Natural killer cell treated with Interleukin-12 subunit alpha and Interleukin-12 subunit beta and Interleukin-15 and Interleukin-18, amount 100 ng/mL, for 72 hours (primary cell): ENCODE measurements around the gene CSTF3. TPM values are rescaled to one million over a fixed set of nuclear protein-coding genes. Genes with fewer than 3 reads are reported as not detected.
"Not testable (repeated sequence)": the region's sequence is repeated elsewhere in the genome, so short reads cannot be mapped to it uniquely, and the experiment has no call there.

ENCODE experiments used
- ATAC-seq, 2 donors: fragments of 150-1000 bp; cut with Tn5 transposase in 1 of 2; sonication (Bioruptor Pico), chemical (Tn5 transposase) in 1 of 2; 2 replicates each; pipeline ENCODE4 v1.10.0; 2021
- DNase-seq: peaks from one replicate; pipeline ENCODE4 v3.0.0; 2022; ENCODE audit warnings: low spot score
- H3K27ac Mint-ChIP-seq, 2 donors: 1 replicate in 1 of 2; 2 replicates in 1 of 2; pipeline ENCODE4 v1.8.0; 2022; ENCODE audit warnings: mixed read lengths in 2 of 2, mild to moderate bottlenecking in 1 of 2, moderate library complexity in 1 of 2
- H3K27me3 Mint-ChIP-seq, 2 donors: 1 replicate in 1 of 2; 2 replicates in 1 of 2; pipeline ENCODE4 v1.8.0; 2022; ENCODE audit warnings: mixed read lengths in 2 of 2
- H3K36me3 Mint-ChIP-seq: one replicate; pipeline ENCODE4 v1.8.0; 2022; ENCODE audit warnings: mixed read lengths
- H3K4me1 Mint-ChIP-seq, 2 donors: 1 replicate in 1 of 2; 2 replicates in 1 of 2; pipeline ENCODE4 v1.8.0; 2022; ENCODE audit warnings: low read depth in 2 of 2, mixed read lengths in 2 of 2, mild to moderate bottlenecking in 1 of 2
- H3K4me3 Mint-ChIP-seq: one replicate; pipeline ENCODE4 v1.8.0; 2022; ENCODE audit warnings: mixed read lengths
- H3K9me3 Mint-ChIP-seq: 2 replicates; pipeline ENCODE4 v1.8.0; 2022; ENCODE audit warnings: mixed read lengths
- total RNA-seq, 2 donors: library from RNA; stranded (reverse); gene quantifications; one replicate each; pipeline ENCODE4 v1.2.3, GENCODE V29; 2022

The CSTF3 gene
- total RNA-seq, 2 donors from 2014 or later, result 26.9 to 27.2 TPM

DNA sequence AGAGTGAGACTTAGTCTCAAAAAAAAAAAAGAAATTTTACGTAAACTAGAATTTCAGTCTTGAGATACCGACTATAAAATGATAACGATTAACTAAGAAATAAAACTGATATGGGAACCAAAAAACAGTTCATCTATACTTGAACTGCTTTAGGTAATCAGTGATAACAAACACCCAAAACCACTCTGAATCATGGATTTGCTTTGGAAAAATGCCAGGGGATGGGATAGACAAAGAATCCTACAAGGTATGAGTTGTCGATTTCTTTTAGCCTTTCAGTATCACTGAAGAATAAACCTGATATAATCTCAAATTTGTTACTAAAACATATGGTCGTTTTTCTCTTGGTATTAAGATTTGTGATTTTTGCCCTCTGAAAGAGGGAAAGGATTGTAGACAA, 13.7 kb downstream of the CSTF3 start:
- ATAC-seq, result no peak
- H3K36me3 Mint-ChIP-seq, result no peaks in the 10 kb centered on the region
- no peaks in the 10 kb centered on the region for H3K27me3 Mint-ChIP-seq
- H3K4me3 Mint-ChIP-seq, result no peak overlapping the region
- H3K9me3 Mint-ChIP-seq, result no peaks in the 10 kb centered on the region
- no peak for DNase-seq
- H3K27ac Mint-ChIP-seq, result no peak overlapping the region
- peaks cover 0 to 22% of the 10 kb centered on the region in 2 donors for H3K4me1 Mint-ChIP-seq

DNA sequence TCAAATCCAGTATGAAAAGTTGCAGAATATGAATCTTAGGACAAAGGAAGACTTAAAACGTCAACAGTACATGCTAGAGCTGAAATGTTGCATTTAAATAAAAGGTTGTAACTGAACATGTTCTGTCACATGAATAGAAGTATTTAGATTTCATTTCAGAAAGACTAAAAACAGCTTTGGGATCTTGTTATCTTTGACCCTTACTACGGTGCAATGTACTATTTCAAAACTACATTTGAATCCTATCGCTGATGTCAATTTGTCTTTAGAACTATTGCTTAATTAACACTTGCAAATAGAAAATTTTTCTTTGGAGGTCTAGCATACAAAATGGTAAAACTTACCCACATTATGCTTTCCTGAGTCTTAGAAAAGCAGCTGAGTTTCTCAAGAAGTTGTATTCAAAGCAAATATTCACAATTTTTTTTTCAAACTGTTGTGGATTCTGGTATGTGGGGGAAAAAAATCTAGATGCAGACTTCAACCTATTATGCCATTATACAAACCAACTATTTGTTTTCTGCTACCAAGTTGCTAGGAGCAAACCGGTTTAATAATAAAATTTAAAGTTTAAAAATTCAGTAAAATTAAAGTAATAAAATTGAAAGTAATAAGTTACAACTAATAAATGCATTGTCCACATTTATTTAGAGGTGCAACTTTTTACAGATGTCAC, 25.4 kb downstream of the CSTF3 start:
- DNase-seq (no peak), ATAC-seq (no peak)
- H3K4me1 Mint-ChIP-seq, result no peaks in the 10 kb centered on the region
- H3K4me3 Mint-ChIP-seq, result no peak overlapping the region
- H3K27ac Mint-ChIP-seq, result no peak overlapping the region
- no peaks in the 10 kb centered on the region for H3K9me3 Mint-ChIP-seq
- H3K27me3 Mint-ChIP-seq, result no peaks in the 10 kb centered on the region
- H3K36me3 Mint-ChIP-seq, result peaks cover 6% of the 10 kb centered on the region

DNA sequence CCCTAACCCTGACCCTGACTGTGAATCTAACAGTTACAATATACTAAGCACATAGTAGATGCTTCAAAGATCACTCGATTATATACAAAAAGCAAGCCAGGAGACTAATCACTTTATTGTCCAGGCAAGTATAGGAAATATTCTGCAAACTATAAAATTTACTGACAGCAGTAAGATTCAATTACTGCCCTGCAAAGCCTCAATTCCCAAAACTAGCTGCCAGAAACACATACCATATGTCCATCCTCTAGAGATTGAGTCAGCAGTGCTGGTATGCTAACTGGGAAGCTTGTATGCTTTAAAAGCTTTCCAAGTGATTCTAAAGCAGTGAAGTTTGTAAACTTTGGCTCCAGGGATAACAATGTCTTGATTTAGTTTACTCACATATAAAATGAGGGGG, 26.1 kb downstream of the CSTF3 start:
- no peak for DNase-seq
- no peak overlapping the region for H3K27ac Mint-ChIP-seq

DNA sequence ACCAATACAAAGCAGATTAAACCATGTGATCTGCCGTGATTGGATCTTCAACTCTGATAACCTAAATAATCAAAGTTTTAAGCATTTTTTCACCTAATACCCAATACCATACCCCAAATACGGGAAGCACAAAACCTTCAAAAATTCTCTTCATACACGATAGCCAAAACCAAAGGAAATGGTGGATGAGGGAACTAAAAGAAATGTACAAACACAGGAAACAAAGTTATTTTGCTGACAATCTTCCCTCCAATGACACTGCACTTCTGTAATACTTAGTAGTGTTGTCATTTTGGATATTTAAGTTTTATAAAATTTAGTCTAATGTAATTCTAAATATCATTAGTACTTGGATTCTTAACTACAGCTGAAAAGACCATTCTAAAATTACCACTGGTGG, 27.0 kb downstream of the CSTF3 start:
- no peaks in the 10 kb centered on the region for H3K27me3 Mint-ChIP-seq
- no peak overlapping the region for H3K4me3 Mint-ChIP-seq
- no peaks in the 10 kb centered on the region for H3K9me3 Mint-ChIP-seq
- H3K4me1 Mint-ChIP-seq, result no peaks in the 10 kb centered on the region
- no peaks in the 10 kb centered on the region for H3K36me3 Mint-ChIP-seq
- DNase-seq, result no peak
- H3K27ac Mint-ChIP-seq, result no peak overlapping the region
- ATAC-seq, result no peak

More for the DNA sequence above, 26.1 kb downstream of the CSTF3 start:
- H3K4me3 Mint-ChIP-seq, result no peak overlapping the region
- H3K9me3 Mint-ChIP-seq, result no peaks in the 10 kb centered on the region
- H3K27me3 Mint-ChIP-seq, result no peaks in the 10 kb centered on the region
- no peak for ATAC-seq
- peaks cover 3% of the 10 kb centered on the region for H3K36me3 Mint-ChIP-seq
- no peaks in the 10 kb centered on the region for H3K4me1 Mint-ChIP-seq

DNA sequence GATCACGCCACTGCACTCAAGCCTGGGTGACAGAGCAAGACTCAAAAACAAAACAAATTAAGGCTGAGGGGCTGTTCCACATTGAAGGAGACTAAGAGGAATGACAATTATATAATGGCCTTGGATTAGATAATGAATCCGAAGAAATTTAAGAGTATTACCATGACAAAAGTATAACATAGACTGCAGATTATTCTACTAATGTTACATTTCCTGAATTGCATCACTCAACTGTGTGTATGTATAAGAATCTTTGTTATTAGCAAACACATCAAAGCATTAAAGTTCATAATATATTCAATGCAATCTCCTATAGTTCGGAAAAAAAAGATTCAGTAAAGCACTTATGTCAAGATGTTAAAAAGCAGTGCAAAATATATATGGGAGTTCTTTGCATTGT, 27.5 kb downstream of the CSTF3 start:
- H3K4me1 Mint-ChIP-seq, result no peaks in the 10 kb centered on the region
- no peaks in the 10 kb centered on the region for H3K9me3 Mint-ChIP-seq
- no peak overlapping the region for H3K4me3 Mint-ChIP-seq
- H3K27ac Mint-ChIP-seq, result no peak overlapping the region
- no peaks in the 10 kb centered on the region for H3K36me3 Mint-ChIP-seq
- H3K27me3 Mint-ChIP-seq, result no peaks in the 10 kb centered on the region
- ATAC-seq (no peak), DNase-seq (no peak)

DNA sequence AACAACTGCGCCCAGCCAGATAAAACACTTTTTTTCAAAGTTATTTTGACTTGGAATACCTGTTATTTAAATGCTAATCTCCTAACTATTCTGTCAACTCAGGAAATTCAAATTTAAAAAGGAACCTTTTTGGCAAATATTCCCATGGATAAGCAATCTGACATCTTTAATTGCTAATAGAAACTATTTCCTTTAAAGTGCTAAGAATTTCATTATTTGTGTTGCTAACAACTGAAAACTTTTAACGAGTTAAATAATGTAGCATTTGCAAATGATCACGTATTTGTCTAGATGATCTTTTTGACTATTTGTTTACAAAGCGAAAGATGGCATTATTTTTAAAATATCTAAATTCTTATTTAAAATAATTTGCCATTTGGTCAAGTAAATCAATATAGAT, 28.8 kb downstream of the CSTF3 start:
- ATAC-seq, result no peak
- DNase-seq, result no peak
- Mint-ChIP-seq H3K4me3 (no peak overlapping the region), H3K4me1 (no peaks in the 10 kb centered on the region), H3K36me3 (no peaks in the 10 kb centered on the region), H3K27ac (no peak overlapping the region), H3K27me3 (no peaks in the 10 kb centered on the region), H3K9me3 (no peaks in the 10 kb centered on the region)

DNA sequence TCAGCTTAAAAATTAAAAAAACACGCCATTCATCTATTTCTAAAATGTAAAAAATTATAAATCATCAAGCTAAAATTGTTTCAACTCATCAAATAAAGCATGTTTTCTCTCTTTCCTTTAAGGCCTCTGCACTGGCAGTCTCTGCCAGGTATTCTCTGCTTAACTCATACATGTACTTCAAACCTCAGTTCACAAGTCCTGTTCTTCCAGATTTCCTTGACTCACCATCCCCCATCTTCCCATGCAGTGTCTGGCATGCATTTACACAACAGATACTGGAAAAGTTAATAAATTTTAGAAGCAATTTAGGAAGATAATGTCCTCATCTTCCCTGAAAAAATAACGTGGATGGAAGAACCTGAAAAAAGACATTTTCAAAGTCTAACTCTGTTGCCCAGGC, 32.5 kb downstream of the CSTF3 start:
- H3K4me3 Mint-ChIP-seq, result no peak overlapping the region
- no peak overlapping the region for H3K27ac Mint-ChIP-seq
- ATAC-seq (no peak), DNase-seq (no peak)
- no peaks in the 10 kb centered on the region for H3K36me3 Mint-ChIP-seq
- H3K9me3 Mint-ChIP-seq, result no peaks in the 10 kb centered on the region
- H3K27me3 Mint-ChIP-seq, result no peaks in the 10 kb centered on the region
- H3K4me1 Mint-ChIP-seq, result no peaks in the 10 kb centered on the region

DNA sequence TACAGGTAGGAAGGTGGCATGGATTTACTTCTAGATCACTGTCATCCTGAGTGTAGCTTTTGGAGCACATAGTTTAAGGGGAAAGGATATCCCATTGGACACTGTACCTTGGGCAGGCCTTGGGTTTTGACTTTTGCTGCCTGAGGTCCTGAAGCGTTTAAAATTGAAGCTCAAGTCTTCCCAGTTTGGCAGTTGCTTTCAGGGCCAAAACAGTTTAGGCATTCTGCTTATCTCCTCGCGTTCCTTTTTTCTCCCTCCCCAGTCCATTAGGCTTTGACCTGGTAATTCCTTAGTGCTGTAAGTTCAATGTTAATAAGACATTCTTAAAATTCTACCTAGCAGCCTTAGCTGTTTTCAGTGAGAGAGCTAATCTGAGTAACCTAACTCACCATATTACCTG, 35.7 kb downstream of the CSTF3 start:
- H3K9me3 Mint-ChIP-seq, result no peaks in the 10 kb centered on the region
- H3K4me3 Mint-ChIP-seq, result no peak overlapping the region
- no peaks in the 10 kb centered on the region for H3K4me1 Mint-ChIP-seq
- no peak for DNase-seq
- ATAC-seq, result no peak
- H3K36me3 Mint-ChIP-seq, result no peaks in the 10 kb centered on the region
- no peaks in the 10 kb centered on the region for H3K27me3 Mint-ChIP-seq
- H3K27ac Mint-ChIP-seq, result no peak overlapping the region

DNA sequence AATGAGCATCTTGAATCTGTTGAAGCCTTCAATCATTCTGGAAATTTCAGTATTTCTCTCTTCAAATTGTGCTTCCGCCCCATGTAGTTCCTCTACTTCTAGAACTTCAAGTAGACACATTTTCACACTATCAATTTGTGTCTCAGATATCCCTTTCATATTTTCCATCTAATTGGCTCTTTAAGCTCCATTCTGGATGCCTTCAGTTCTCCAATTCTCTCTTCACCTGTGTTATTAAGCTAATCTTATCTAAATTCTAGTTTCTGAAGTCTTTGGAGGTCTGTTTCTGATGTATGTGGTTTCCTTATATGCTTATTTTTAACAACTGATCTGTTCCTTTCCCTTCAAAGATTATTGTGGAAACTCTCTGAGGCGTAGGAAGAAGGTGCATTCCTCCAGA, 36.3 kb downstream of the CSTF3 start:
- Mint-ChIP-seq H3K27me3 (no peaks in the 10 kb centered on the region), H3K4me3 (no peak overlapping the region), H3K36me3 (no peaks in the 10 kb centered on the region), H3K4me1 (no peaks in the 10 kb centered on the region), H3K9me3 (no peaks in the 10 kb centered on the region), H3K27ac (no peak overlapping the region)
- ATAC-seq (no peak), DNase-seq (no peak)

DNA sequence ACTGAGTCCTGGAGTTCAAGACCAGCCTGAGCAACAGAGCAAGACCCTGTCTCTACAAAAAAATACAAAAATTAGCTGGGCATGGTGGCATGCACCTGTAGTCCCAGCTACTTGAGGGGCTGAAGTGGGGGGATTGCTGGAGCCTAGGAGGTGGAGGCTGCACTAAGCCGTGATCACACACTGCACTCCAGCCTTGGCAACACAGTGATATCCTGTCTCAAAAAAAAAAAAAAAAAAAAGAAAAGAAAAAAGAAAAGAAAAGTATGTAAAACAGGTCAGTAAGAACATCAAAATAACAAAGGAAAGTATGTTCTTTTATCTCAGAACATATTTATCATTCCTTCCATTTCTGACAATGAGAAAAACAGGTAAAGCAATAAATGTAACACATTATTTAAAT, 38.6 kb downstream of the CSTF3 start:
- not testable (repeated sequence) for H3K36me3 Mint-ChIP-seq, DNase-seq, H3K4me1 Mint-ChIP-seq, H3K9me3 Mint-ChIP-seq, H3K4me3 Mint-ChIP-seq, H3K27ac Mint-ChIP-seq, H3K27me3 Mint-ChIP-seq, ATAC-seq

DNA sequence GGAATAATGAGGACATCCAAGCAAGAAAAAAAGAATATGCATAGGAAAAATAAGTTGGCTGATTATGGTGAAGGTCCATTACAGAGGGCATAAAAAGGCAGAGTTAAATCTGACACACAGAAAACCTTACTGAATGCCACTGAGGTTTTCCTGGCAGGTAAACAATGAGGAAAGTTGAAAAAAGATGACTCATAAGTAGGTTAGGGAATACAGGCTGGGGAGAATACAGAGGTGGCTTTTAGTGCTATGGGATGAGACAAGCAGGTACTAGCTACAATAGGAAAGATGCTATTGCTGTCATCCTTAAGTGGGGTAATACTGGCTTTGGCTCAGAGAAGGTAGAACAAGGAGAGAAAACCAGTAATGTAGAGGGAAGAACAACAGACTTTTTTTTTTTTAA, 44.7 kb downstream of the CSTF3 start:
- no peak overlapping the region for H3K4me3 Mint-ChIP-seq
- no peaks in the 10 kb centered on the region for H3K4me1 Mint-ChIP-seq
- no peak overlapping the region for H3K27ac Mint-ChIP-seq
- no peak for ATAC-seq
- H3K9me3 Mint-ChIP-seq, result no peaks in the 10 kb centered on the region
- DNase-seq, result no peak
- no peaks in the 10 kb centered on the region for H3K27me3 Mint-ChIP-seq
- no peaks in the 10 kb centered on the region for H3K36me3 Mint-ChIP-seq

DNA sequence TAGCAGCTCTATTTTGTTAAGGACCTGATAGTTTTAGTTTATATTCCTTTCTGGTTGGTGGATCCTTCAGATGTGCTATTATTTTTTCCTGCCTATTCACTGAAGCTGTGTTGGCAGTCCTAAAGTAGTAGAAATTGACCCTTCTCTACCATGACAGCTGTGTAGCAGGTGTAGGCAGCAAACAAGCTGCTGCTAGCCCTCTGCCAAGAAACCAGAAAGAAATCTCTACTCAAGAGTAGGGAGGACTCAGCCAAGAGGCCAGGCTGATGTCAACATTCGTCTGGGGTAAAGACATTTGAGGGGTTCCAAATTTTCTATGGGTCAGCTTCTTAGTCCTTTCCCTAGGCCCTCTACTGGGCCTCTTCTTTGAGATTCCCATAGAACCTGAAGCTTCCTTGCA, 51.2 kb downstream of the CSTF3 start:
- no peak for DNase-seq
- Mint-ChIP-seq H3K4me1 (no peaks in the 10 kb centered on the region), H3K4me3 (no peak overlapping the region), H3K27me3 (no peaks in the 10 kb centered on the region), H3K36me3 (peaks cover 7% of the 10 kb centered on the region), H3K27ac (no peak overlapping the region), H3K9me3 (no peaks in the 10 kb centered on the region)
- no peak for ATAC-seq

DNA sequence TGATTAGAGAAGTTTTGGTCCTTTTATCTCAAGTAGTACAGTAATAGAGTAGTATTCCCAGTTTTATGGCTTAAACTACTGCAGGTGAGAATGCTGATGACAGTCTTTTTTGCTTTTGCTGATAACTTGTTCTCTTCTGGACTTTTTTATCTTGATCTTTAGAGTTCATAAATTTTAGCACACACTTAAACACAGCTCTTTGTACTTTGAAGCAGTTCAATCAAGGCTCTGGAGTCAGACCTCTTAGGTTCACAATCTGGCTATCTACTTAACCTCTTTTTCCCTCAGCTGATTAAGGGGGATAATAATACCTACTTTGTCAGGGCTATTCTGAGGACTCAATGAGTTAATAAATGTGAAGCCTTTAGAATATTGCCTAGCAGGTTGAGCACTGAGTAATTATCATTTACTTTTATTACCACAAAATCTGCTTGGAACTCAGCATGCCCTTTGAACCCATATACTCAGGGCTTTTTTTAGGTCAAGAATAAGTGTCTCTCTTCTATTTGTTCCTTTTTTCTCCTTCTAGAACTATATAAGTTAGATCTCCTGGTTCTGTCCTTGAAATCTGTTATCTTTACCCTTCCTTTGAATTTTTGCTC, 51.9 kb downstream of the CSTF3 start:
- ATAC-seq, result no peak
- Mint-ChIP-seq H3K36me3 (peaks cover 7% of the 10 kb centered on the region), H3K27me3 (no peaks in the 10 kb centered on the region), H3K4me3 (no peak overlapping the region), H3K27ac (no peak overlapping the region), H3K4me1 (no peaks in the 10 kb centered on the region), H3K9me3 (no peaks in the 10 kb centered on the region)
- no peak for DNase-seq

DNA sequence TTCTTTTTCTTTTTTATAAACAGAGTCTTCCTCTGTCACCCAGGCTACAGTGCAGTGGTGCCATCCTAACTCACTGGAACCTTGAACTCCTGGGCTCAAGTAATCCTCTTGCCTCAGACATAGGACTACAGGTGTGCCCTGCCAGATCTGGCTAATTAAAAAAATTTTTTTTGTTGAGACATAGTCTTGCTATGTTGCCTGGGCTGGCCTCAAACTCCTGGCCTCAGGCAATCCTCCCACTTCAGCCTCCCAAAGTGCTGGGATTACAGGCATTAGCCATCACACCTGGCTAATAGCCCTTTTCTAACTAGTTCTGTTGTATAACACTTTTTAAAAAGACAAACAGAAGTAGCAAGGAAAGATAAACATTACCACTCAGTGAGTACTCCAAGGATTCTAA, 57.4 kb downstream of the CSTF3 start:
- H3K4me3 Mint-ChIP-seq, result no peak overlapping the region
- DNase-seq, result no peak
- no peaks in the 10 kb centered on the region for H3K27me3 Mint-ChIP-seq
- H3K4me1 Mint-ChIP-seq, result no peaks in the 10 kb centered on the region
- ATAC-seq, result no peak
- no peaks in the 10 kb centered on the region for H3K9me3 Mint-ChIP-seq
- H3K36me3 Mint-ChIP-seq, result peaks cover 20% of the 10 kb centered on the region
- H3K27ac Mint-ChIP-seq, result no peak overlapping the region

DNA sequence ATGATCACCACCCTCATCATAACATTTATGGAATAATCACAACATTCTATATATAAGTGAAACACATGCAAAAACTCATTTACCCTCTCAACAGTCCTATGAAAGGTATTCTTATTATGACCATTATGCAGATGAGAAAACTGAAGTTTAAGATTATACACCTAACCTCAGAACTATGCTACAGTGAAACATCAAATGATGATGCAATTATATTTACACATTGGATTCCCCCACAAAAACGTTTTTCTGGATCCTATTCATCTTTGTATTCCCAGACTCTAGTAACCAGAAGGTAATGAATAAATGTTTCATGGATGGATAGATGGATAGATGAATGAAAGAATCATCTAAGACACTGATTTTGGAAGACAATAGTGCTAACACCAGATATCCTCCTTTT, 67.1 kb downstream of the CSTF3 start:
- Mint-ChIP-seq H3K9me3 (no peaks in the 10 kb centered on the region), H3K36me3 (peaks cover 11% of the 10 kb centered on the region), H3K4me3 (no peak overlapping the region), H3K27ac (no peak overlapping the region), H3K4me1 (no peaks in the 10 kb centered on the region), H3K27me3 (no peaks in the 10 kb centered on the region)
- DNase-seq (no peak), ATAC-seq (no peak)
